ENCODE measurements around the gene LAMC1.

DNA sequence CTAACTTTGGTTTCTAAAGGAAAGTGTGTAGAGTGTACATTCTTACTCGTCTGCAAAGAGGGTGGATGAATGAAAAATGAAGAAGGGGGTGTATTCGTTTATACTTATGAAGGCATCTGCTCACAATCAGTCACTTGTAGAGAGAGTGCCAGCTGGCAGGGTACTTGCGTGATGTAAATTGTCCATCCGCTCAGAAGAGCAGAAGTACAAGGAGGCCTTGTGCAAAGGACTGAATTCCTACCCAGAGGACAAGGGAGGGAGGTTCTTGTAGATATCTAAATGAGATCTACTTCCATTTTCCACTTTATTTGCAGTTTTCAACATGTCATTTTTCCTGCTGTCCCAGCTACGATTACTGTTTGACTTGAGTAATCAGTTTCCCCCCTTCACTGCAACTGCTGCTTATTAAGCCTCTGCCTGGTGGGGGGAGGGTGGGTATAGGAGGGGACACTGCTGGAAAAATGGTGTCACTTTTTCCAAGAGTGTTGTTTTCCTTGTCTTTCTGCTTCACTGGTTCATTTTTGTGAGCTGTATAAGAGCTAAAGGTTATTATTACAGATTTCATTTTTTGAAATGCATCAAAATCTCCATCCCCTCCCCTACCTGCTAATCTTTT, 67.3 kb downstream of the LAMC1 start:
- TF ChIP-seq, protein P1, sequence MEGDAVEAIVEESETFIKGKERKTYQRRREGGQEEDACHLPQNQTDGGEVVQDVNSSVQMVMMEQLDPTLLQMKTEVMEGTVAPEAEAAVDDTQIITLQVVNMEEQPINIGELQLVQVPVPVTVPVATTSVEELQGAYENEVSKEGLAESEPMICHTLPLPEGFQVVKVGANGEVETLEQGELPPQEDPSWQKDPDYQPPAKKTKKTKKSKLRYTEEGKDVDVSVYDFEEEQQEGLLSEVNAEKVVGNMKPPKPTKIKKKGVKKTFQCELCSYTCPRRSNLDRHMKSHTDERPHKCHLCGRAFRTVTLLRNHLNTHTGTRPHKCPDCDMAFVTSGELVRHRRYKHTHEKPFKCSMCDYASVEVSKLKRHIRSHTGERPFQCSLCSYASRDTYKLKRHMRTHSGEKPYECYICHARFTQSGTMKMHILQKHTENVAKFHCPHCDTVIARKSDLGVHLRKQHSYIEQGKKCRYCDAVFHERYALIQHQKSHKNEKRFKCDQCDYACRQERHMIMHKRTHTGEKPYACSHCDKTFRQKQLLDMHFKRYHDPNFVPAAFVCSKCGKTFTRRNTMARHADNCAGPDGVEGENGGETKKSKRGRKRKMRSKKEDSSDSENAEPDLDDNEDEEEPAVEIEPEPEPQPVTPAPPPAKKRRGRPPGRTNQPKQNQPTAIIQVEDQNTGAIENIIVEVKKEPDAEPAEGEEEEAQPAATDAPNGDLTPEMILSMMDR (IDR thresholded peaks at IDR 0.05) = no peak
- no peak for TF ChIP-seq EZH2 (IDR thresholded peaks at IDR 0.05; ENCODE audit: borderline replicate concordance, insufficient read depth, low read depth, low read length, poor library complexity, severe bottlenecking)

Data from B cell (primary cell).